T1000 (cell line): ENCODE measurements around the gene MRPL58.

Experiments used
- DNase-seq: peaks from one replicate; lab custom pipeline; 2025; ENCODE audit warnings: mixed read lengths; lab: John Stamatoyannopoulos, UW

MRPL58 gene

DNA sequence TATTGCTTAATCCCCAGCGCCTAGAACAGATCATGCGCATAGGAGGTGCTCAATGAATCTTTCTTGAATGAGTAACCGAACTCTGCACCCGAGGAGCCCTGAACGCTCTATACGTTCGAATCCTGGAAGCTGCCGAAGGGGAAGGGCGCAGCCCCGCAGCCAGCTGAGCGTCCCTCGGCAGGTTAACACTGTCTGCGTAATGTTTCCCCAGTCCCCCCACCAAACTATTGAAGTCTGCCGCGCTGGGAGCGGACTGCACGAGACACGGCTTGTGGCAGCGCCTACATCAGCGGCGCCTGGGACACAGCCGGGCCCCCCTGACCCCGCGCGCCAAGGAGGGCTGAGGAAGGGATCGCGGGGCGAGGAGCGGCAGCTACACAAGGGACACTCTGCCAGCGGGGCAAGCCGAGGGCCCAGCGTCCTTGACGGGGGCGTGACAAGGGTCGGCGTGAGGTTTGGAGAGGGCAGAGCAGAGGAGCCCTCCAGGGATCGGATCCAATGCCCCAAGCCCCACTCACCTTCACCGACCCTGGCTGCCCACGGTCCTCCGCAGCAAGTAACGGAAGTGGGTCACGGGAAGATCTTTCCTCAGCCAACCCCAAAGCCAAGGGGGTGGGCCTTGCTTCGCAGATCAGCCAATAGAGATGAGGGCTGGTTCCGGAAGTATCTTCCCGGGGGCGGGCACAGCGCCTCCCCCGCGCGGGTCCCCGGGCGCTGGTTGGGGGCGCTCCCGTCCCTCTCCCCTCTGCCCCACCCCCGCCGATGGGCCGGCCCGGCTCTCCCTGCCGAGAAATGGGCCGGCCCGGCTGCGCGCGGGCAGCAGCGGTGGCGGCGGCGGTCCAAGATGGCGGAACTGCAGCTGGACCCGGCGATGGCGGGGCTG is 34.2 kb downstream of the MRPL58 start, which contains the start of the genes ATP5PD and KCTD2:
Gene ATP5PD (minus strand): TSS at position 563 of the 883 bp plus-strand sequence. CDS start 4,319 bp downstream, outside the sequence.
Gene KCTD2 (plus strand): TSS at position 819 of the 883 bp plus-strand sequence. CDS start 26 bp downstream, at position 845.
- DNase-seq = peak; percentile 95

DNA sequence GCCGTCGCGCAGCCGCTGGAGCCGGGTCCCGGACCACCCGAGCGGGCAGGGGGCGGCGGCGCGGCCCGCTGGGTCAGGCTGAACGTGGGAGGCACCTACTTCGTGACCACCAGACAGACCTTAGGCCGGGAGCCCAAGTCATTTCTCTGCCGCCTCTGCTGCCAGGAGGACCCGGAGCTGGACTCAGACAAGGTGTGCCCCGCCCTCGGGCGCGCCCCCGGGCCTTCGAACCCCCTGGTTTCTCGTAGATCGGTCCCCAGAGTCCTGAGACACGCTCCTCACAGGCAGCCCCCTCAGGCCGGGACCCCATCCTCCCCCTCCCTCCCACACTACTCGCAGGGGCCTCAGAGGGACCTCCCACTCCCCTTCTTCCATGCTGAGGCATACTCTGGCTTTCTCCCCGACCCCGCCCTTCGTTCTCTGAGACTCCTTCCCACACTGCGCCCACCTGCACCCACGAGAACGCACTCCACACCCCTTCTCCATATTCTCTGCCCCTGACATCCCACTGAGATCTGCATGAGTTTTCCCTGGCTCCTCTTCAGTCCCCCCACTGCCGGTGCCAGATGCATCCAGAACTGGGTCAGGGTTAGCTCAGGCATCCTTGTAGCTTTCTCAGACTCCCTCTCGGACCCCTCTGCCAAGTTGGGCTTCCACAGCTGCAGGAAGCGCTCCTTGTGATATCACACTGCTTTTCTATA is 35.1 kb downstream of the MRPL58 start:
- no peak for DNase-seq

- DNase-seq = no peak
Measured at GRCh38 chr17:75048249-75048878, 35.9 kb downstream of the MRPL58 start.

DNA sequence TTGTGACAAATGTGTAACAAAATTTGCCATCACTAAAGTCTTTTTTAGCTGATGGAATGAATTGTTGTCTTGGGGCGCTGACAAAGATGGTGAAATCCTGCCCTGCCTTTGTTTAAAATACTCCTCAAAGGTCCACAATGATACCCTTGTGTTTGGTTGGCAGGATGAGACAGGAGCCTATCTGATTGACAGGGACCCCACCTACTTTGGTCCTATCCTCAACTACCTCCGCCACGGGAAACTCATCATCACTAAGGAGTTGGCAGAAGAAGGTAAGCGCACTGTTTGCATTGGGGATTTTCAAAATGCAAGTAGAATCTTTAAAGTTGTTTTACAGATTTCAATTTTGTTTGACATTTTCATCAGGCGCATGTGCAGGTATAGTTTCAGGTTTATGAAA is 36.6 kb downstream of the MRPL58 start:
- DNase-seq = no peak

DNA sequence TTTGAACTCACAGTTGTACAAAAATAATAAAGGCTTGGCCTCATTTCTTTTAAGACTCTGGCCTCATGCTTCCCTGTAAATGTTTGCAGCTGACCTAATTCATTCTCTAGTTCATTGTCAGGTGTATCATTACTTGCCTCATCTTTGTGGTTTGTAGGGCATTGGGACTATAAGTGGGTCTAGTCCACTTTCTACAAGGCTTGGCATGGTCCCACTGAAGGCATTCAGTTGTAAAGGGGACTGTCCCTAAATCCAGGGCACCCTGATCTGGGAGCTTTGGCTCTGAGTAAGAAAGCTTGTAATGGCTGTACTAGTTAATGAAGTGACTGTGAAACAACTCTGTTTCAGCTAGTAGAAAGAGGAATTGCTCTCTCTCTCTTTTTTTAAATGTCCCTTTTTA is 37.2 kb downstream of the MRPL58 start:
- DNase-seq = no peak

DNA sequence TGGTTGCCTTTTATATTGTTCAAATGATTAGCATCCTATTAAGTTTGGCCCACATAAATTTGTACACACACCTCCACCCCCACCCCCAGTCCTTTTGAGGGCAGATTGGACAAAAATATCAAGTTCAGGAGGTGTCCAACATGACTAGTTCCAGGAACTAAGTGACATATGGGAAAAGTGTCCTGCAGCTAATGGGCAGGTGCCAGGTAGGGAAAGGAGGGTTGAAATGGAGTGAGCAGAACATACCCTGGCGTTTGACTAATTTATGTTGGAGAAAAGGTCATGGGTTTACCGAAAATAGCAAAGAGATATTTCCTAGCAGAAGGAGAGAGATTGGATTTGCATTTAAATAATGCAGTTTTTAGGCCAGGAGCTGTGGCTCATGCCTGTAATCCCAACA is 39.5 kb downstream of the MRPL58 start:
- no peak for DNase-seq

- DNase-seq = no peak
Measured at GRCh38 chr17:75059369-75060345, 47.2 kb downstream of the MRPL58 start.

DNA sequence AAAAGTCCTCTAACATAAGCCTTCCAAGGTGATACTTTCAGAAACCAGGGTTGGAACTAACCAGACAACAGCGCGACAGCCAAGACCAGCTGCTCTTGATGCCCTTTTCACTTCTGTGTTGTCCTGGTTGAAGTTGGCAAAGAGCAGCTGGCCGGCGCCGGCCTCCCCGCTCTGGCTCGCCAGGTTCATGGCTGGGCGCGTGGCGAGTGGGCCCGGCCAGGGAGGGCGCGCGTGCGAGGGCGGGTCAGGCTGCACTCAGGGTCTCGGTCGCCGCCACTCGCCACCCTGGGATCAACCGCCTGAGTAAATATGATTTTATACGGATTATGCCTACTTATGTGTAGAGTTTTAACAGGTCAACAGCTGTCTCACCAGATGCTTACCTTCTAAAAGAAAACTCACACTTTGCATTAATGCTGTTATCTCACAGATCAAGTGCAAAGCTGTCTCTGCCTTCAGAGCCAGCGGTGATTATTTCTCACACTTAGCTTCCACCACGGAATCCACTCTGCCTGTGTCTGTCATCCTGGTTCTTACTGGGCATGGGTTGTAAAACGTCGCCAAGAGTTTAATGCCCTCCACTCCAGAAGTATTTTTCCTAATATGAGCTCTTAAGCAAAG is 48.1 kb downstream of the MRPL58 start:
- DNase-seq = no peak

DNA sequence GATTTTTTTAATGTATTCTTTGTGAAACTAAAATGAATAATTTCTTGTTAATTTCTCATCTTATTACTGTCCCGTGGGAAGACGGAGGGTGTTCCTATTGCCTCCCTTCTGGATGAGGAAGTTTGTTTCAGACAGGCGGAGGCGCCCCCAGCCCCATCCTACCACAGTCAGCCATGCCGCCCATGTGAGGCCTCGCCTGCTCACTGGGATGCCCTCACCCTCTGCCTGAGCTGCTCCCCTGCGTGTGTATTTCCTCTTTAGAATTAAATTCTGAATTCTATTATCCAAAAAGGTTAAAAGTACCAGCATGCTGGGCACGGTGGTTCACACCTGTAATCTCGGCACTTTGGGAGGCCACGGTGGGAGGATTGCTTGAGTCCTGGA is 48.6 kb downstream of the MRPL58 start:
- no peak for DNase-seq

- DNase-seq = no peak
Measured at GRCh38 chr17:75061618-75062017, 49.1 kb downstream of the MRPL58 start.

GRCh38 chr17:75063201-75063600 is 50.7 kb downstream of the MRPL58 start:
- no peak for DNase-seq

GRCh38 chr17:75063626-75064025 is 51.2 kb downstream of the MRPL58 start:
- DNase-seq = no peak

DNA sequence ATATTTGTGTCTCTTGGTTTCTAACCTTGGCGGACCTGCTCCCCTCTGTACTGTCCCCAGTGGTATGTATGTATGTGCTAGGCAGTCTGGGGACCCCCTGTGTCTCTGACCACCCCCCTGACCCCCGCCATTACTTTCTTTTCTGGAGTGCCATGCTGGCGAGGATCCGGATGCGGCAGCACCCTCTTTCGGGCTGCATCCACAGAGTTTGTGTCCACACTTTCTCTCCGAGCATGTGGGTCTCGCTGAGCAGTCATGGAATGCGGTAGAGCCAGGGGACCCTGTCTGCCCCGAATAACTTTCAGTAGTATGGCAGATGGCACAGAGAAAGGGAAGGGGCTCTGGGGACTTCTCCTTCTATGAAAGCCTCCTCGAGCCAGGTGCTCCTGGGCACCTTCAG is 51.6 kb downstream of the MRPL58 start:
- DNase-seq = no peak

GRCh38 chr17:75064460-75064859 is 52.0 kb downstream of the MRPL58 start:
- DNase-seq = no peak

DNA sequence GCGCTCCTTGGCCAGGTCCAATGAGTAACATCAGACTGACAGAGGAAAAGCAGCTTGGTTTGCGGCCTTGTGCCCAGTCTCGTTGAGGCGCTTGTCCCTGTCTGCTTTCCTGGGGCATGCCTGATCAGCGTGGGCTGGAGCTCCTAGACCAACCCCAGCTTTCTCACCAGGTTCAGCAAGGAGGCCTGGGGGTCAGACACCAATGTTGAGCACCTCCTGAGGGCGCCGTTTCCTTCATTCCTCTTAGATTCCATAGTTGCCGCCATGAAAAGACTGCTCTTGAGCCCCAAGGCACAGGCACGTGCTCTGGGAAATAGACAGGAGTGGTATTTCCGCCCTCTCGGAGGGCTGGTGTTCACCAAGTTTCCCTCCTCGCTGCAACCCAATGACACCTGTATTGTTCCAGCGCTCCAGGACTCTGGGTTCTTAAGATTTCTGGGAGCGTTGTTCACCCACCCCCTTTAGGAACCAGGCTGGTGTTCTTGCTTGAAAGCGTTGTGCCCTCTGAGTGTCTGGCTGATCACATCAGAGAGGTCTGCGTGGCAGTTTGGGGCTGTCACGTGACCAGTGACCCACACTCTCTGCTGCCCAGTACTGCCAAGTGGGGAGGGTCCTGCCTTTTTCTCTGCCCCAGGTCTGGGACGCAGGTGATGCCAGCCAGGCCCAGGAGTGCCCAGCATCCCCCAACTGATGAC is 52.5 kb downstream of the MRPL58 start:
- no peak for DNase-seq

- DNase-seq = no peak
Measured at GRCh38 chr17:75065562-75066151, 53.2 kb downstream of the MRPL58 start.

GRCh38 chr17:75067856-75068255 is 55.4 kb downstream of the MRPL58 start:
- DNase-seq = no peak

DNA sequence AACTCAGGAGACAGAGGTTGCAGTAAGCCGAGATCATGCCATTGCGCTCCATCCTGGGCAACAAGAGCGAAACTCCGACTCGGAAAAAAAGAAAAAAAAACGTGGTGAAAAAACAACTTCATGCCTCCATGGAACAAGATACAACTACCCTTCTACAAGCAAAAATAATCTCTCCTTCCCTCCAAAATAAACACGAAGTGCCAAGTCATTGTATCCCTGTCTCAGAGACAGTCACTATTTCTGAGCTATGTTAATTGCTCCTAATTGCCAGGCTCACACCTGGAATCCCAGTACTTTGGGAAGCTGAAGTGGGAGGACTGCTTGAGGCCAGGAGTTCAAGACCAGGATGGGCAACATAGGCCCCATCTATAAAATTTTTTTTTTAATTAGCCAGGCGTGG is 56.3 kb downstream of the MRPL58 start:
- no peak for DNase-seq

DNA sequence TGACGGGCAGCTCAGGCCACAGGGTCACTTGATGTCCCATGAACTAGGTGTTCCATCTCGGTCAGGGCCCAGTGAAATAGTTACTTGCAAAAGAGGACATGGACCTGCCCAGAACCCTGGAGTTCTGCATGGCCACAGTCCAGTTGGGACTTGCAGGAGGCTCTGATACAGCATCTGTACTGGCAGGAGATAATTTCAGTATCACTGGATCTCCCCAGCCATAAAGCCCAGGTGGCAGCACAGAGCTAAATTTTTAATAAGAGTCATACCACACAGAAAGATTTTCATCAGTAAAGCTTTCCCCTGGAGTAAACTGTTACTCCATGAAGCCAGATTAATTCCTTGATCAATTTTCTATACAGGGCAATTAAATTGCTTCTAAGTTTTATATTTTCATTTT is 57.3 kb downstream of the MRPL58 start:
- DNase-seq = no peak
